K562 treated with DMSO at 1 percent for 24 hours (cell line): ENCODE measurements around the gene VSIG10L. TPM values are rescaled to one million over a fixed set of nuclear protein-coding genes. Genes with fewer than 3 reads are reported as not detected.

ENCODE experiments used
- total RNA-seq: library from RNA; unstranded; fragments of 300-600 nt; gene quantifications from 2 replicates; pipeline ENCODE4 v1.2.3, GENCODE V29; 2022; ENCODE audit warnings: low read depth; ENCODE audit not compliant: insufficient read depth

The VSIG10L gene
- 11.0 and 11.2 TPM in 2 replicates for total RNA-seq

GRCh38 chr19:51341976-51342580 is at the start of gene VSIG10L:
Gene VSIG10L (minus strand): TSS chr19:51342139. CDS start chr19:51342124, 15 bp downstream.

GRCh38 chr19:51387924-51388389 is 46.0 kb upstream of the VSIG10L start, which contains the start of gene LIM2:
Gene LIM2 (minus strand): TSS chr19:51387974. CDS start chr19:51387443, 531 bp downstream.

GRCh38 chr19:51372649-51373504 is 30.9 kb upstream of the VSIG10L start, which contains the start of gene NKG7:
Gene NKG7 (minus strand): TSS chr19:51372654. CDS start chr19:51372535, 119 bp downstream.

GRCh38 chr19:51368366-51369282 is 26.7 kb upstream of the VSIG10L start, which contains the start of gene CLDND2:
Gene CLDND2 (minus strand): TSS chr19:51369003. CDS start chr19:51368577, 426 bp downstream.

GRCh38 chr19:51365965-51366388 is 24.0 kb upstream of the VSIG10L start, which contains the start of gene ETFB:
Gene ETFB (minus strand): TSS chr19:51366388. CDS start chr19:51366326, 62 bp downstream.

GRCh38 chr19:51311351-51312257 is 30.3 kb downstream of the VSIG10L start, which contains the start of gene IGLON5:
Gene IGLON5 (plus strand): TSS chr19:51311644. CDS start chr19:51311848, 204 bp downstream.

Other genes starting within 250 kb of the VSIG10L start
- 31.1 and 32.6 TPM in 2 replicates for gene CTU1, start 233.7 kb downstream of the VSIG10L start, total RNA-seq
- gene SIGLEC9, start 217.2 kb downstream of the VSIG10L start, total RNA-seq: 0.93 and 1.1 TPM in 2 replicates
- 0.15 TPM in 1 of 2 replicates, not detected in the other for gene SIGLEC7, start 199.8 kb downstream of the VSIG10L start, total RNA-seq
- gene CD33, start 117.1 kb downstream of the VSIG10L start, total RNA-seq: 73.3 and 79.4 TPM in 2 replicates
- not detected in 2 replicates for gene SIGLECL1, start 91.1 kb downstream of the VSIG10L start, total RNA-seq
- 0.25 TPM in 1 of 2 replicates, not detected in the other for gene IGLON5, start 30.5 kb downstream of the VSIG10L start, total RNA-seq
- gene ETFB, start 24.2 kb upstream of the VSIG10L start, total RNA-seq: 300 and 330 TPM in 2 replicates
- not detected in 2 replicates for gene CLDND2, start 26.9 kb upstream of the VSIG10L start, total RNA-seq
- 1.1 TPM in 1 of 2 replicates, not detected in the other for gene NKG7, start 30.5 kb upstream of the VSIG10L start, total RNA-seq
- gene LIM2, start 45.8 kb upstream of the VSIG10L start, total RNA-seq: not detected in 2 replicates
- 3.5 and 4.6 TPM in 2 replicates for gene C19orf84, start 48.5 kb upstream of the VSIG10L start, total RNA-seq
- 0.34 and 1.2 TPM in 2 replicates for gene SIGLEC10, start 75.5 kb upstream of the VSIG10L start, total RNA-seq
- 0.27 and 0.51 TPM in 2 replicates for gene SIGLEC8, start 116.3 kb upstream of the VSIG10L start, total RNA-seq
- not detected in 2 replicates for gene CEACAM18, start 136.4 kb upstream of the VSIG10L start, total RNA-seq
- gene SIGLEC12, start 159.7 kb upstream of the VSIG10L start, total RNA-seq: 2.7 and 3.1 TPM in 2 replicates
- gene SIGLEC6, start 189.5 kb upstream of the VSIG10L start, total RNA-seq: 21.0 and 23.9 TPM in 2 replicates
- 8.8 and 11.4 TPM in 2 replicates for gene ZNF175, start 229.1 kb upstream of the VSIG10L start, total RNA-seq